HEK293 (cell line): ENCODE measurements around the gene SAFB.
A peak's percentile ranks its signal among the peaks of the same experiment; 100 is the strongest.

Experiments used
- CTCF ChIA-PET: fragments of 350-600 bp; formaldehyde crosslinking; extraction: SDS; loops from one replicate; lab custom pipeline; 2021; ENCODE audit warnings: antibody characterized with exemption; lab: Yijun Ruan, JAX
- POLR2A ChIA-PET: fragments of 300-600 bp; formaldehyde crosslinking; extraction: SDS; loops from one replicate; lab custom pipeline; 2020; ENCODE audit warnings: antibody characterized with exemption, inconsistent platforms; lab: Yijun Ruan, JAX
- H3K27ac ChIP-seq: fragments of 200-500 bp; sonication (Bioruptor generic); 2 replicates; pipeline ENCODE4 v1.5.1; 2014; ENCODE audit warnings: low read depth, low read length, control low read depth, inconsistent platforms; ENCODE audit errors: extremely low read depth
- H3K36me3 ChIP-seq, 2 experiments: fragments of 200-500 bp in 1 of 2; sonication (Bioruptor generic) in 1 of 2; 1 replicate in 1 of 2; 2 replicates in 1 of 2; pipeline ENCODE4 v1.5.1; 2014 to 2017; ENCODE audit warnings: inconsistent platforms in 2 of 2, low read length in 2 of 2; ENCODE audit not compliant: control insufficient read depth in 2 of 2, insufficient read depth in 1 of 2
- H3K4me1 ChIP-seq: fragments of 200-500 bp; sonication (Bioruptor generic); 2 replicates; pipeline ENCODE4 v1.5.1; 2014; ENCODE audit warnings: mild to moderate bottlenecking, low read length, inconsistent platforms; ENCODE audit not compliant: control insufficient read depth, insufficient read depth
- H3K4me3 ChIP-seq: 2 replicates; pipeline ENCODE4 v1.5.1; 2011; ENCODE audit warnings: low read depth, mild to moderate bottlenecking, control low read depth, low read length, moderate library complexity
- H3K9me3 ChIP-seq: fragments of 200-500 bp; sonication (Bioruptor generic); 2 replicates; pipeline ENCODE4 v1.5.1; 2014; ENCODE audit warnings: low read depth, low read length, inconsistent platforms; ENCODE audit not compliant: control insufficient read depth, insufficient read depth
- OSR2 ChIP-seq: fragments of 450-650 bp; formaldehyde crosslinking; IDR thresholded peaks from 2 replicates; pipeline ENCODE4 v1.5.1; 2016; ENCODE audit warnings: missing biosample characterization, missing genetic modification characterization
- OVOL3 ChIP-seq: fragments of 450-650 bp; formaldehyde crosslinking; IDR thresholded peaks from 2 replicates; pipeline ENCODE4 v1.5.1; 2016; ENCODE audit warnings: missing biosample characterization, missing genetic modification characterization
- PRDM10 ChIP-seq: fragments of 450-650 bp; formaldehyde crosslinking; IDR thresholded peaks from 2 replicates; pipeline ENCODE4 v1.5.1; 2016; ENCODE audit warnings: missing biosample characterization, missing genetic modification characterization
- SP3 ChIP-seq: fragments of 450-650 bp; formaldehyde crosslinking; IDR thresholded peaks from 2 replicates; pipeline ENCODE4 v1.5.1; 2016; ENCODE audit warnings: missing biosample characterization, missing genetic modification characterization
- YY1 ChIP-seq: fragments of 450-650 bp; formaldehyde crosslinking; IDR thresholded peaks from 2 replicates; pipeline ENCODE4 v1.5.1; 2018; ENCODE audit warnings: missing biosample characterization, missing genetic modification characterization
- ZBTB44 ChIP-seq: fragments of 450-650 bp; IDR thresholded peaks from 2 replicates; pipeline ENCODE4 v1.5.1; 2018; ENCODE audit warnings: missing biosample characterization, mild to moderate bottlenecking, missing genetic modification characterization
- ZNF133 ChIP-seq: fragments of 450-650 bp; formaldehyde crosslinking; IDR thresholded peaks from 2 replicates; pipeline ENCODE4 v1.5.1; 2016; ENCODE audit warnings: missing biosample characterization, missing genetic modification characterization
- ZNF174 ChIP-seq: fragments of 450-650 bp; formaldehyde crosslinking; IDR thresholded peaks from 2 replicates; pipeline ENCODE4 v1.5.0; 2017; ENCODE audit warnings: missing biosample characterization, mild to moderate bottlenecking, missing genetic modification characterization
- ZNF175 ChIP-seq: fragments of 450-650 bp; formaldehyde crosslinking; IDR thresholded peaks from 2 replicates; pipeline ENCODE4 v1.5.1; 2016; ENCODE audit warnings: missing biosample characterization, missing genetic modification characterization
- ZNF214 ChIP-seq: fragments of 450-650 bp; formaldehyde crosslinking; IDR thresholded peaks from 2 replicates; pipeline ENCODE4 v1.5.1; 2017; ENCODE audit warnings: missing biosample characterization, mild to moderate bottlenecking, missing genetic modification characterization, borderline replicate concordance
- ZNF324 ChIP-seq: fragments of 450-650 bp; formaldehyde crosslinking; IDR thresholded peaks from 2 replicates; pipeline ENCODE4 v1.5.1; 2016; ENCODE audit warnings: missing biosample characterization, missing genetic modification characterization
- ZNF416 ChIP-seq: fragments of 450-650 bp; formaldehyde crosslinking; IDR thresholded peaks from 2 replicates; pipeline ENCODE4 v1.5.1; 2016; ENCODE audit warnings: missing biosample characterization, missing genetic modification characterization
- ZNF514 ChIP-seq: fragments of 450-650 bp; formaldehyde crosslinking; IDR thresholded peaks from 2 replicates; pipeline ENCODE4 v1.5.1; 2016; ENCODE audit warnings: missing biosample characterization, missing genetic modification characterization
- ZNF677 ChIP-seq: fragments of 450-650 bp; IDR thresholded peaks from 2 replicates; pipeline ENCODE4 v1.5.0; 2018; ENCODE audit warnings: missing biosample characterization, mild to moderate bottlenecking, missing genetic modification characterization, moderate library complexity
- ZNF692 ChIP-seq: fragments of 450-650 bp; formaldehyde crosslinking; IDR thresholded peaks from 2 replicates; pipeline ENCODE4 v1.5.1; 2016; ENCODE audit warnings: missing biosample characterization, missing genetic modification characterization
- ZNF704 ChIP-seq: fragments of 450-650 bp; formaldehyde crosslinking; IDR thresholded peaks from 2 replicates; pipeline ENCODE4 v1.5.1; 2016; ENCODE audit warnings: missing biosample characterization, missing genetic modification characterization
- ZNF837 ChIP-seq: fragments of 450-650 bp; formaldehyde crosslinking; IDR thresholded peaks from 2 replicates; pipeline ENCODE4 v1.5.1; 2016; ENCODE audit warnings: missing biosample characterization, missing genetic modification characterization
- ZSCAN18 ChIP-seq: fragments of 450-650 bp; formaldehyde crosslinking; IDR thresholded peaks from 2 replicates; pipeline ENCODE4 v1.5.1; 2016; ENCODE audit warnings: missing biosample characterization, missing genetic modification characterization
- ZSCAN4 ChIP-seq: fragments of 450-650 bp; formaldehyde crosslinking; IDR thresholded peaks from 2 replicates; pipeline ENCODE4 v1.5.1; 2017; ENCODE audit warnings: missing biosample characterization, missing genetic modification characterization

The SAFB gene

GRCh38 chr19:5642204-5642603 is 19.3 kb downstream of the SAFB start (continued):
- TF ChIP-seq ZNF704 (tag by site-specific recombination) (no peak), ZNF692 (tag by site-specific recombination) (no peak), OSR2 (tag by site-specific recombination) (no peak), ZNF175 (tag by site-specific recombination) (no peak), ZSCAN4 (tag by site-specific recombination) (no peak), ZNF416 (no peak), ZNF837 (tag by site-specific recombination) (no peak), YY1 (tag by site-specific recombination) (no peak), PRDM10 (tag by site-specific recombination) (no peak)

- Histone ChIP-seq H3K4me1 (no peaks in the 10 kb centered on the region), H3K36me3 (peaks cover 33 to 76% of the 10 kb centered on the region in 2 experiments), H3K27ac (no peak overlapping the region)
- ChIA-PET CTCF (interaction anchor here (0.7 kb wide), 1 partner anchor 47 kb away, joined by 3 read pairs; the partner anchor contains the start of gene RPL36), POLR2A (no interaction called here)
- no peak for TF ChIP-seq ZNF133 (tag by site-specific recombination)
- TF ChIP-seq ZNF677 (tag by site-specific recombination) = peak; percentile 95
- TF ChIP-seq, all 188 proteins: peak for 1
- no peak overlapping the region for H3K4me3 ChIP-seq
- no peaks in the 10 kb centered on the region for H3K9me3 ChIP-seq
These were observed 20.2 kb downstream of the SAFB start for GRCh38 chr19:5643060-5643459.

- no peaks in the 10 kb centered on the region for H3K9me3 ChIP-seq
- no peak overlapping the region for H3K4me3 ChIP-seq
- CTCF ChIA-PET = interaction anchor here (0.8 kb wide), 1 partner anchor 43 kb away, joined by 6 read pairs; no protein-coding TSS in a partner anchor
- POLR2A ChIA-PET = no interaction called here
- H3K36me3 ChIP-seq = peaks cover 31 to 79% of the 10 kb centered on the region in 2 experiments
- no peak overlapping the region for H3K27ac ChIP-seq
- H3K4me1 ChIP-seq = no peaks in the 10 kb centered on the region
- no peak for TF ChIP-seq ZSCAN18 (tag by site-specific recombination)
- no peak for TF ChIP-seq ZNF174 (tag by site-specific recombination)
- no peak for TF ChIP-seq ZNF324 (tag by site-specific recombination)
- no peak for TF ChIP-seq ZNF514
- TF ChIP-seq YY1 (tag by site-specific recombination) = no peak
- no peak for TF ChIP-seq OVOL3
- TF ChIP-seq ZNF214 = no peak
- no peak for TF ChIP-seq SP3 (tag by site-specific recombination)
- no peak for TF ChIP-seq ZBTB44 (tag by site-specific recombination)
These were observed 21.2 kb downstream of the SAFB start for GRCh38 chr19:5644037-5644436.
